Pons (tissue), 1 donor: ENCODE results near the gene SFI1.
A peak's percentile ranks its signal among the peaks of the same experiment; 100 is the strongest.
"Not testable (repeated sequence)": the region's sequence is repeated elsewhere in the genome, so short reads cannot be mapped to it uniquely, and the experiment has no call there.

ENCODE experiments used
- DNase-seq: peaks from one replicate; pipeline ENCODE4 v3.0.0-alpha.2; 2016; ENCODE audit warnings: low spot score

SFI1 gene

DNA sequence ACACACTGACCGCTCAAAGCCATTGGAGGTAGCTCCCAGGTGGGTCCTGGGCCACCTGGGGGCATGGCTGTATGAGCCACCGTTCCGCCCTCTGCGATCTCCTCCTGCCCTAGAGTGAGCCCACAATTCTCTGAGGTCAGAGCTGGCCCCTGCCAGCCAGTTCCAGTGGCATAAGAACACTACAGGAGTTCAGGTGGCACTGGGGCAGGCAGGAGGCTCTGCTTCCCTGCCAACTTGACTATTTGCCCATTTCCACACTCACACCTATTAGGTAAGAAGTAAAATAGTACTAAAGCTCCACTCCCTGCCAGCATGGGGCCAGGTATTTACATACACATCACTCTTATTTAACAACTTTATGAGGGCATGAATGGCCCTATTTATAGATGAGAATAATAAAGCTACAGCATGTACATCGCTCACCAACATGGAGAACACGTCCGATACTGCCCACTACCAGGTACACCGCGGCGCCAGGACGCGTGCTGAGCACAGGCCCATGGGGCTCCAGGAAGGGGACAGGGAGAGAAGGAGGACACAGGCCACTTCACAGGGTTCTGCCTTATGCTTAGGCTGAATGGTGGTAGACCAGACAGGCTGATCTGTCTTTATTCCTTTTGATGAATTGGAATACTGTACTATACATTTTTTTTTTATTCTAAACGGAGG, 139.4 kb downstream of the SFI1 start:
- no peak for DNase-seq

DNA sequence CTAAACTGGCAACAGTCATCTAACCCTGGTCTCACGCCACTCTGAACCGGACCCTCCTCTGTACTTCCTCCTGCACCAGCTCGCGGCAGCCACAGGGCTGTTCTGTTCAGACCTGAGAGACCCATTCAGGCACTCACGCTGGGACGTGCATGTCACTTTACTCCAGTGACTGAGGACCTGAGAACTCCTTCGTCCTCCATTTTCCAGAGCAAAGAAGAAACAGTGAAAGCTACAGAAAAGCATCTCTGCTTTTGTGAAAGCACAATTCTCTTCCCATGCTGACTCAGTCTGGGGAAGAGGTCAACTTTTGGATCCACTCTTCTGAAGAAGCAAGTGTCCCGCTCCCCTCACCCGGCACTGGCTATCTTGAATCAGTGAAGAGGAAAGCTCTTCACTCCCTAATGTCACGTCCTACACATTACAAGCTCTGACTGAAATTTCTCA, 141.1 kb downstream of the SFI1 start:
- DNase-seq, result peak; percentile 19

DNA sequence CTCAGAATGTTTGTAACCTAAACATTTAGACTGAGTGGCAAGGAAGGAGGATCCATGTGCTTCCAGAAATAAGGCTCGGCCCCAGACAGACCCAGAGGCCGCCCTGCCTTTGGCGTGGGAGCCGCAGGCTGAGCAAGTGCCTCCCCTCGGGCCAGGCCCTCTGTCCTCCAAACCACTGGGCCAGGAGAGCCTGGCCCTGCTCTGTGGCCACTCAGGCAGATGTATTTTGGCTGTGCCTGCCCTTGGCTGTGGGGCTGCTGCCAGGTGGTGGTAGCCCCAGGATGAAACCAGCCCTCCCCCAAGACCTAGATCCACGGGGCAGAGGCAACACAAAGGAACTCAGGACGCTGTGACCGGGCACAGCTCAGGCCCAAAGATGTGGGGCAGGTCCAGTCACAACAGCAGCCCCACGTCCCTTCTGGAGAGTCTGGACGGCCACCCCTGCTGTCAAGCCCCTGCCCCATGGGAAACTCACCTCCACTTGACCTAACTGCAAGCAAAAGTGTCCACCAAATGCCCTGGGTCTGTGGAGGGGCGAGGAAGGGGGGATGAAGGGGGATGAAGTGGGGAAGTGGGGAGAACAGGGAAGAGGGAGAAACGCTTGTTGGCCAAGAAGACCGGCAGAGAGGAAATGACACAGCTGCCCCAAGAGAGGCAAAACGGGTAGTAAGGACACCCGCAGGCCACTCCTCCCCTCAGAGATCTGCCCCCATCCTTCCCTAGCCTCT, 141.7 kb downstream of the SFI1 start:
- peak; percentile 60 for DNase-seq

DNA sequence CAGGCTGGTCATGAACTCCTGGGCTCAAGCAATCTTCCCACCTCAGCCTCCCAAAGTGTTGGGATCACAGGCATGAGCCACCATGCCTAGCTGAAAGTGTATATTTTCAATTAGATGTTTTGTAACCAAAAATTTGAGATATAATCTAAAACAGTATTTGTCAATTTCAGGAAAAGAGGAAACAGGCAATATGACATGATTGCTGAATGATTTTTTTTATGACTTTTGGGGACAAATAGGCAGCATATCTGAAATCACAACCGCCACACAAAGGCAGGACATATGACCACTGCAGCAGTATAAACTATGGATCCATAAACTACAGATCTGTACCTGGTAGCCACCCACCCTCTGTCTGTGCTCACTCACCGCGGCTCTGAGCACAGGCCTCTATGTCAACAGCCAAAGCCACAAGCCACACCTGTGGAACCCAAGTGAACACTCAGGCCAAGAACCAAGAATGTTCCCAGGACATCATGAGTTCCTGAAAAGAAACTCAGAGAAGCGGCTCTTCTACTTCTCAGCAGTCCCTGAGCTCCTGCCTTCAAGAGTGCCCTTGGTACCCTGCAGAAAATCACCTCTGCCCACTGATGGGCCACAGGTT, 143.2 kb downstream of the SFI1 start:
- DNase-seq, result no peak

DNA sequence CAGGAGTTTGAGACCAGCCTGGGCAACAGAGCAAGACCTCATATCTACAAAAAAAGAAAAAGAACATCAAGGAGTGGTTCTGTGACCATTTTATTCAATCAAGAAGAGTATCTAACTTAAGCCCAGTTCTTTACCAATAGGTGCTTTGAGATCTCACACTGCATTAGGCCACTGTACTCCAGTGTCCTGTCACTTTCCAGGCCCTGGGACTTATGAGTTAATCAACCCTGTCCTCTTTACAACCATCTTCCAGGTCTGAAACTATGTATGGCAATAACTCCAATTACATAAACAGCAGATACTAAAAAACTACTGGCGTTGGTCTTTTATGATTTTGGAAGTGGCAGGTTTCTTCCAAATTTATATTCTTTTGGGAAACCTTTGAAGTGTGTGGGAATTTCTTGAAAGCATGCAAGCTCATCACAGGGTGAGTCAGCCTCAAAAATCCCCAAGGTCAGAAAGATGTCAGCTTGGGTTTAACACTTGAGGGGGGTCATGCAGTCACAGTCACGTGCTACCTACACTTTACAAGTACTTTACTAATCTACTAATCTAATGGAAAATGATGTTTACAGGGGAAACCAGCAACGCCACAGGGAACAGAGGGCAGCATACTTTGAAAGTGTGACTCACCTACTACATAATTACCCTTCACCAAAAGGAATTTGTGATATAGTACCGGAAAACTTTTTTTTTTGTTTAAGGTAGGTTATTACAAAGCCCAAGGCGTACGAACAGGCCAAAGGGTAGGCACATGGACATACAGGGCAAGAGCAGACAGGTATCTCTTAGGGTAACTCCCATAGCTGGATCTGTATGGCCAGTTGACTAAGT, 150.1 kb downstream of the SFI1 start:
- no peak for DNase-seq

DNA sequence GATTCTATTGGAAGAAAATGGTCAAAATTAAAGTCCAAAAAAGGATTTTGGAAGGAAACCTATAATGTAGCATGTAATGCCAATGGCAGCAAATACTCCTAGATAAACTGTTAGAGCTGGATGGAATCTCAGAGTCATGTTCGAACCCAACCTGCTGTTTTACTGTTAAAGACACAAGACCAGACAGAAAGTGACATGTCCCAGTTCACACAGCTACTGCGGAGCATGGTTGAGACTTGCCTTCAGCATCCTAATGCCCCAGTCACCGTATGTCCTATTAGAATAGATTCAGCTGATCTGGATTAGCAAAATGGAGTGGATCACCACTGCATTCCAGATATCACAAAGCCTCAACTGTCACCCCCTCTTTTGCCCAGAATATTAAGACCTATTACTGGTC, 150.7 kb downstream of the SFI1 start:
- no peak for DNase-seq

DNA sequence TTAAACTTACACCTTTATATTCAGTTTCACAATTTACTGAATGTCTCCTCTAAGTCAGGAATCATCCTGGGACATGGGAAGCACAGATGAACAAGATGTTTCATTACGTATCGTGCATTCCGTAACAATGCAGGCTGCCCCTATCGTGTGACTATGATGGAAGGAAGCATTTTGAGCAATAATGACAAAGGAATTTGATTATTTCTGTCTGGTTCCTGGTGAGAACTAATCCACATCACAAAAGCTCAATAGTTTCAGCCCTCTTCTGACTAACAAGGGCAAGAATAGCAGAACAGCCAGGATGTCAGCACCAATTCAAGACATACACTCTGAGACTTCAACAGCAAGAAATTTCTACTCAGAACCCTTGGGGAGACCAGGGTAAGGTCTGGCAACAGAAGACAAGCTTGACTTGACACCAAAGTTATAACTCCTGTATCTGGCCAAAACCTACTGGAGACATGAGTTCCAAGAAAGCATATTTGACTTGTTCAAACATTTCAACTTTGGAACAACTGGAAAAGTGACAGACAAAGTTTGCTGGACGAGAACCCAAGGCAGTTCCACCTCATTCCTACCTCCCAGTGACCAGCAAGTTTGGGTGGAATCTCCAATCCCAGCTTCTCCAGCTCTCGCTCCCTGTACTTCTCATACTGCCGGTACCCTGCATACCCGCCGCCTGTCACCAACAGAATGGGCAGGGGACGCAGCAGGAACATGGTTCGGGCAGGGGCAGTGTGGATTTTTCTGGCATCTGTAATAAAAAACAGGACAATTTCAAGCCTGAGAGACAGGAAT, 151.4 kb downstream of the SFI1 start:
- DNase-seq, result no peak

DNA sequence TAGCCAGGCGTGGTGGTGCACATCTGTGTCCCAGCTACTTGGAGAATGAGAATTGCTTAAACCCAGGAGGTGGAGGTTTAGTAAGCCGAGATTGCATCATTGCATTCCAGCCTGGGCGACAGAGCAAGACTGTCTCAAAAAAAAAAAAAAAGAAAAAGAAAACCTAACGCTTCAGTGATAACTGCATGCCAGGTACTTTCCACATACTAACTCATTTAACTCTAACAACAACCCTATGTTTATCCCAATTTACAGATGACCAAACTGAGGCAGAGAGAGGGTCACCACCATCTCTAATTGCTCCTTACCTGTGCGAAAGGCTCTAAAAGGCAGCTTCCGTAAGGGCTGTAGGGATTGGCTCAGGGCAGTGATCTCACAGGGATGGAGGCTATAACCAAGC, 154.1 kb downstream of the SFI1 start:
- no peak for DNase-seq

DNA sequence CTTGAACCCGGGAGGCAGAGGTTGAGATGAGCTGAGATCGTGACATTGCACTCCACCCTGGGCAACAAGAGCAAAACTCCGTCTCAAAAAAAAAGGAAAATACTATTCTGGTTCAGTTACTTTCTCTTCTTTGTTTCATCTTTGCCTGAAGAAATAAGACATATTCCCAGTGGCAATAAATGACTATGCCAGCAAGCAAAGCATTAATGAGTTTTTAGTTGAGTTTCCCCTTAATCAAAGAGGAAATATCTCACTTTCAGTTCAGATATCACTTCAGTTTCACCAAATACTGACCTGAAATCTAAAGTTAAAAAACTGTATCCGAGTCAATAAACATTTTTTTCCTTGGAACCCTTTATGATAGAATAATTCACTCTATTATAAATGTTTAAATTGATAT, 155.3 kb downstream of the SFI1 start:
- DNase-seq, result no peak

DNA sequence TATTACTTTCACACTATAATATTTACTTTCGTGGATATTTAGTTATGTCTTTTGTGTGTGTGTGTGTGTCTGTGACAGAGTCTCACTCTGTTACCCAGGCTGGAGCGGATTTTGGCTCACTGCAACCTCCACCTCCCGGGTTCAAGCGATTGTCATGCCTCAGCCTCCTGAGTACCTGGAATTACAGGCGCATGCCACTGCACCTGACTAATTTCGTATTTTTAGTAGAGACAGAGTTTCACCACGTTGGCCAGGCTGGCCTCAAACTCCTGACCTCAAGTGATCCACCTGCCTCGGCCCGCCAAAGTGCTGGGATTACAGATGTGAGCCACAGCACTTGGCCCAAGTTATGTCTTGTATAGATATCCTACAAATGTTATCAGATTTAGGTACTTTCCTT, 155.8 kb downstream of the SFI1 start:
- DNase-seq, result no peak

DNA sequence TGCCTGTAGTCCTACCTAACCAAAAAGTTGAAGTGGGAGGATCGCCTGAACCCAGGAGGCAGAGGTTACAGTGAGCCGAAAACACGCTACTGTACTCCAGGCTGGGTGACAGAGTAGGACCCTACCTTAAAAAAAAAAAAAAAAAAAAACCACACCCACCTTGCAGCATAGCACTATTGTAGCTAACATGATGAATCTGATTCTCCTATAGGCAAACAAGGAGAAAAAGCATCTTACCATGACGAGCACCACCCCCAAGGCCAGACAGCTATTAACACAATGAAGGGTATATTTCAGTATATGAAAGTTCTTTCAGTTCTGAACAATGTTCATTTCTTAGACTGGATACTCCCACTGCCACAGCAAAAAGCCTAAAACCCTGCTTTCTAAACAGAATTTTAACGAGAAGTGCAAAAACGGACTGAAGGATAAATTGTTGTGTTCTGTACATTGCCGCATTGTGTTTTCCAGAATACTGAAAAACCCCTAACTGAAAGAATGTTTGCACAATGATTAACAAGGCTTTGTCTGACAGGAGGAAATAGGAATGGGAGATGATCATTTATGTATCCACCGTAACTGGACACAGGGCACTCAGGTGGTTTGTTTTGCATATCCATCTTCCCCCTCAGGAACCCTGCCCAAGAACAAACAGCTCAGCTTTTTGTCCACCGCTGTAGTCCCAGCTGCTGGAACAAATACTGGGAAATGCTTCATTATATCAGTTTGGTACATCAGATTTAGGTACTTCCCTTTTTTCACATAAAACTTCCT, 156.8 kb downstream of the SFI1 start:
- peak; percentile 25 for DNase-seq

DNA sequence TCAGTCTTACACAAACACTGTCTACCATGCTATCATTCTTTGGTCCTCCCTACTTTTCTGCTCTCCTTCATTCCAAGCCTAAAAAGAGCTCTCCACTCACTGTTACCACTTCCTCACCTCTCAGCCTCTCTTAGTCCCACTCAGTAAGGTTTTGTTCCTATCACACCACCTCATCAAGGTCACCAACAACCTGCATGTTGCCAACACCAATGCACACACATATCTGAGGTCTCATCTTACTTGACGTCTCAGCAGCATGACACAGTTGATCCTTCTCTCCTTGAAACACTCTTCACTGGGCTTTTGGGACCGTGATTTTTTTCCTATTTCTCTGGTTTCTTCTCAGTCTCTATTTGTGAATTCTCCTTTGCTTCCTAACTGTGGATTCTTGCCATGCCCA, 157.6 kb downstream of the SFI1 start:
- DNase-seq, result no peak

DNA sequence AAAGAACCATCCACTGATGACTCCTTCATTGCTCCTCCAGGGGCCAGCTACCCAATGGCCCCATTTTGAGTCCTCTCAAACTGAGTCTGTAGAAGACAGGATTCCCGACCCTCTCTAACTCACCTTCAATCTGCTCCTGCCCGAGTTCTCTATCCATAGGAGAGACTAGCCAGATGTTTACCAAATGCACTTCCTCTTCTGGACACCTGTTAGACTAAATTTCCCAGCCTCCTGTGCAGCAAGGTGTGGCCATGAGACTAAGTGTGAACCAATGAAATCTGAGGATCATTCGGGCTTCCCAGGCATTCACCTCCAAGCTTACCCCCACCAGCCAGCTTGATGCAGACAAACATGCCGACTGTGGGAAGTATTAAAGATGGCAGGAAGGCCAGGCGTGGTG, 158.1 kb downstream of the SFI1 start:
- no peak for DNase-seq

DNA sequence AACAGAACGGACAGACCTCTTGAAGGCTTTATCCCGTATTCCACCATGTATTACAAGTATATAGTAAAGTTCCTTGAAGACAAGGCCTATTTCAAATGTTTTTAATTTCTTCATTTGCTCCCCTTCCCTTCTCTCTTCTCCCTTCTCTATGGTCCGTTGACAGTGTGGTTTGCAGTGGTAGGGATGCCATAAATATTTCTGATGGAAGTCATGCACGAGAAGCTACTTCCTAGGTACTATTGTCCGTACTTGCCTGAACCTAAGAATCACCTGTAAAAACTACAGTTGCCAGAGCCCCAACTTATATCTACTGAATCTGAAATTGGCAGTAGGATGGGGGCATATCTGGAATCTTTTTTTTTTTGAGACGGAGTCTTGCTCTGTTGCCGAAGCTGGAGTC, 162.9 kb downstream of the SFI1 start:
- DNase-seq, result no peak

DNA sequence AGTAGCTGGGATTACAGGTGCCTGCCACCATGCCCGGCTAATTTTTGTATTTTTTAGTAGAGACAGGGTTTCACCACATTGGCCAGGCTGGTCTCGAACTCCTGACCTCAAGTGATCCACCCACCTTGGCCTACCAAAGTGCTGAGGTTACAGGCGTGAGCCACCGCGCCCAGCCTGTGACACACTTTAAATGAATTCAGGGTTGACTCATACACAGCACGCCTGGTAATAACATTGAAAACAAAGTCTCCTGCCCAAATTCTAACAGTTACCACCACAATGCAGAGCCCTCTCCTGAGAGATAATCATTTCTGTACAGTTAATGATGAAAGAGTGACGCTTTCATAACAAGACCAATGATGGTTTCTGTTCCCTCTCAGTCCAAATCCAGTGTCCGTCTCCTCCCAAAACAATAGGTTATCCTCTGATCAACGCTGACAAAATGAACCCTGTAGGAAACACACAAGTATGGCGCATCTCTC, 164.6 kb downstream of the SFI1 start:
- not testable (repeated sequence) for DNase-seq

DNA sequence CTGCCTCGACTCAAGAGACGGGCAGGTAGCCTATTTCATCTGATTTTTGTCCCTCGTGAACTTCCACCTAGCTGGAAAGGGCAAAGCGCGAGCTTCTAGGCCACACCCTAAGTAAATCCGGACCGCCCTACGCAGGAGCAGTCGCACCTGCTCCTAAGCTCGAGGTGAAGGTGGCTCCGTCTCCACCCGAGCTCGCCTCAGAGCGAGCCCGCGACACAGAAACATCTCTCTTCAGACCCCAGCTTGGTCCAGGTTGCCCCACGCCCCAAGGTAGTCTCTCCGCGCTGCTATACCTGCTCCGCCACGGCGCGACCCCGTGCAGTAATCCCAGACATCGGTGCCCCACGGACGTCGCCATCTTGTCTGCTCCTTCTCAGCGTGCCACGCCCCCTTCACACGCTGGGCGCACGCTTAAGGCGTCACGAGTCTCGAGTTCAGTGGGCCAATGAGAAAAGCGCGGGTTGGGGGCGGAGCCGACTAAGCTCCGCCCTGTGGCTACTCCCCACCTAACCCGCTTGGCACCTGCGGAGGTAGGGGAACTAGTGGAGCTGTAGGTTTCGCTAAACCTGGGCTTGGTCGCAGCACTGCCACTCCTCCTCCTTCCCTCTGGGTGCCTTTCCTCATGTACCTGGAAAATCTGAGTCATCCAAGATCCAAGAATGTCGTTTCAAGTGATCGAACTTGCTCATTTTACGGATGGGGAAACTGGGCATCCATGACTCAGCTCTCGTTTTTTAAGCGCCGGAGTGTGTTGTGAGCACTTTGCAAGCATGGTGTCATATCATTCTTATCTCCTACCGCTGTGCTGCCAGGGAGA, 165.7 kb downstream of the SFI1 start, which contains the start of gene PISD:
PISD (minus strand) TSS at position 365 of the 817 bp plus-strand sequence; CDS start at position 358, 7 bp downstream.
- DNase-seq, result peak; percentile 93

DNA sequence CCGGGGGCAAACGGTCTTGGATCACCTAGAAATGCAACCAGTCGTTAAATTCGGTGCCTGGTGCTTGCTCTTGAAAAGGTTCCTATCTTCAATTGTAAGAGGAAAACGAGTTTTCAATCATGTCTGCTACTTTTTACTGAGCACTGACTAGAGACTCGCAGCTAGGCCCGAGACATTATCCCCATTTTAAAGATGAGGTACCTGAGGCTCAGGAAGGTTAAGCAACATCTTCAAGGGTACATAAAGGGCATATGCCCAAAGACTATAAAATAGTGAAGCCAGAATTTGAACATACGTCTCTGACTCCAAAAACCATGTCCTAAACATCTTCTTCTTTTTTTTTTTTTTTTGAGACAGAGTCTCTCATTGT, 166.3 kb downstream of the SFI1 start:
- no peak for DNase-seq
